ENCODE results near the gene FMNL2. TPM values are rescaled to one million over a fixed set of nuclear protein-coding genes. Genes with fewer than 3 reads are reported as not detected.
"Not testable (repeated sequence)": the region's sequence is repeated elsewhere in the genome, so short reads cannot be mapped to it uniquely, and the experiment has no call there.

Gene FMNL2
- polyA plus RNA-seq, 3 donors, result 0.28 to 3.2 (median 0.71) TPM

DNA sequence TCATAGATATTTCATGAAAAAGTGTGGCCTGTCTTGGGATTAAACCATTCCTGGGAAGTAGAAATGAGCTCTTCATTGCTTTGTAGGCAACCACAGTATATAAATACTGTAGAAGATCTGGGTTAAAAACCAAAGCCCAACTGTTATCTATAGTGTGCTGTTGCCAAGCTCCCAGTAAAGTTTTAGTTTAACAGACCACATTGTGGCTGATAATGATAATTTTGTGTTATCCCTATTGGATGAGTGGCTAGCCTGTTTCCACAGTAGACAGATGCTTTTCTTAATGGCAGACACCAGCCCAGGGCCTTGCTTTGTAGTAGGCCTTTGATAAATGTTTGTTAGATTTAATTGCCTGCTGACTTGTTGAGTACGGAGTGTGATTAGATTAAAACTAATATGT, 52.1 kb downstream of the FMNL2 start:
- H3K9me3 Mint-ChIP-seq, result peaks cover 3 to 18% (median 9%) of the 10 kb centered on the region in 7 donors
- no peak overlapping the region for H3K4me3 Mint-ChIP-seq
- H3K36me3 Mint-ChIP-seq, result peaks cover 0 to 1% of the 10 kb centered on the region in 2 donors
- TF ChIP-seq, protein P1, sequence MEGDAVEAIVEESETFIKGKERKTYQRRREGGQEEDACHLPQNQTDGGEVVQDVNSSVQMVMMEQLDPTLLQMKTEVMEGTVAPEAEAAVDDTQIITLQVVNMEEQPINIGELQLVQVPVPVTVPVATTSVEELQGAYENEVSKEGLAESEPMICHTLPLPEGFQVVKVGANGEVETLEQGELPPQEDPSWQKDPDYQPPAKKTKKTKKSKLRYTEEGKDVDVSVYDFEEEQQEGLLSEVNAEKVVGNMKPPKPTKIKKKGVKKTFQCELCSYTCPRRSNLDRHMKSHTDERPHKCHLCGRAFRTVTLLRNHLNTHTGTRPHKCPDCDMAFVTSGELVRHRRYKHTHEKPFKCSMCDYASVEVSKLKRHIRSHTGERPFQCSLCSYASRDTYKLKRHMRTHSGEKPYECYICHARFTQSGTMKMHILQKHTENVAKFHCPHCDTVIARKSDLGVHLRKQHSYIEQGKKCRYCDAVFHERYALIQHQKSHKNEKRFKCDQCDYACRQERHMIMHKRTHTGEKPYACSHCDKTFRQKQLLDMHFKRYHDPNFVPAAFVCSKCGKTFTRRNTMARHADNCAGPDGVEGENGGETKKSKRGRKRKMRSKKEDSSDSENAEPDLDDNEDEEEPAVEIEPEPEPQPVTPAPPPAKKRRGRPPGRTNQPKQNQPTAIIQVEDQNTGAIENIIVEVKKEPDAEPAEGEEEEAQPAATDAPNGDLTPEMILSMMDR (IDR thresholded peaks at IDR 0.05), result no peak
- H2AFZ ChIP-seq (ENCODE audit: insufficient read depth, low read depth, low read length, poor library complexity, severe bottlenecking), result no peak overlapping the region
- no peaks in the 10 kb centered on the region for H3K4me1 ChIP-seq (ENCODE audit: control insufficient read depth in 1 of 2, insufficient read depth in 2 of 2, low read length in 2 of 2)
- peaks cover 0 to 8% of the 10 kb centered on the region in 2 donors for H3K9me3 ChIP-seq (replicated peaks in 1 of 2; ENCODE audit: control insufficient read depth in 1 of 2, insufficient read depth in 1 of 2, low read length in 2 of 2)
- no peaks in the 10 kb centered on the region for H3K36me3 ChIP-seq (replicated peaks in 1 of 2; ENCODE audit: control insufficient read depth in 1 of 2, insufficient read depth in 2 of 2, low read length in 2 of 2)
- H3K79me2 ChIP-seq (ENCODE audit: insufficient read depth, low read length), result no peaks in the 10 kb centered on the region
- H3K4me2 ChIP-seq (replicated peaks; ENCODE audit: extremely low read depth, low read length, poor library complexity, severe bottlenecking), result no peak overlapping the region
- no peak overlapping the region for H3K9ac ChIP-seq (ENCODE audit: insufficient read depth, low read length, poor library complexity, severe bottlenecking)
- peaks cover 5% of the 10 kb centered on the region for H3K4me1 Mint-ChIP-seq
- H4K20me1 ChIP-seq (ENCODE audit: insufficient read depth, low read length), result no peaks in the 10 kb centered on the region
- H3K27me3 ChIP-seq (ENCODE audit: control insufficient read depth in 2 of 2, insufficient read depth in 2 of 2, low read length in 2 of 2), result no peaks in the 10 kb centered on the region
- no peak for DNase-seq
- no CpG with 5 or more reads among the region's 1 CpG for WGBS (ENCODE audit: insufficient coverage)
- H3K4me3 ChIP-seq (replicated peaks in 1 of 3; ENCODE audit: low read depth in 2 of 3, low read length in 3 of 3), result no peak overlapping the region
- H3K27me3 Mint-ChIP-seq (ENCODE audit: low read depth in 3 of 3), result peaks cover 0 to 2% (median 0%) of the 10 kb centered on the region in 3 donors
- H3K27ac Mint-ChIP-seq, result no peak overlapping the region
- intact Hi-C loops (cut with micrococcal nuclease), result no loop called here
- H3K27ac ChIP-seq (ENCODE audit: low read depth in 1 of 2, low read length in 2 of 2), result no peak overlapping the region

DNA sequence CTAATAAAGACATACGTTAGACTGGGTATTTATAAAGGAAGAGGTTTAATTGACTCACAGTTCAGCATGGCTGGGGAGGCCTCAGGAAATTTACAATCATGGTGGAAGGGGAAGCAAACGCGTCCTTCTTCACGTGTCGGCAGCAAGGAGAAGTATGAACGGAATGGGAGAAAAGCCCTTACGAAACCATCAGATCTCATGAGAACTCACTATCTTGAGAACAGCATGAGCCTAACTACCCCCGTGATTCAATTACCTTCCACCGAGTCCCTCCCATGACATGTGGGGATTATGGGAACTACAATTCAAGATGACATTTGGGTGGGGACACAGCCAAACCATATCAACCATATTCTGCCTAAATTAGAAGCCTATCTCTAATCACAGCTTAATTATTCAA, 53.3 kb downstream of the FMNL2 start:
- Mint-ChIP-seq H3K4me3 (peak overlapping the region in 1 of 2 donors; percentile 47), H3K27ac (peak overlapping the region in 6 of 7 donors; percentile 39 to 66 (median 58)), H3K9me3 (peaks cover 3 to 18% (median 9%) of the 10 kb centered on the region in 7 donors)
- H3K9ac ChIP-seq (ENCODE audit: insufficient read depth, low read length, poor library complexity, severe bottlenecking); H3K27me3 Mint-ChIP-seq (ENCODE audit: low read depth in 3 of 3); H3K36me3 Mint-ChIP-seq; H3K4me2 ChIP-seq (replicated peaks; ENCODE audit: extremely low read depth, low read length, poor library complexity, severe bottlenecking); H2AFZ ChIP-seq (ENCODE audit: insufficient read depth, low read depth, low read length, poor library complexity, severe bottlenecking); H3K4me3 ChIP-seq (replicated peaks in 1 of 3; ENCODE audit: low read depth in 2 of 3, low read length in 3 of 3); H3K9me3 ChIP-seq (replicated peaks in 1 of 2; ENCODE audit: control insufficient read depth in 1 of 2, insufficient read depth in 1 of 2, low read length in 2 of 2); intact Hi-C loops (cut with micrococcal nuclease); H3K4me1 Mint-ChIP-seq; H3K27me3 ChIP-seq (ENCODE audit: control insufficient read depth in 2 of 2, insufficient read depth in 2 of 2, low read length in 2 of 2); H3K79me2 ChIP-seq (ENCODE audit: insufficient read depth, low read length); H3K4me1 ChIP-seq (ENCODE audit: control insufficient read depth in 1 of 2, insufficient read depth in 2 of 2, low read length in 2 of 2); H3K36me3 ChIP-seq (replicated peaks in 1 of 2; ENCODE audit: control insufficient read depth in 1 of 2, insufficient read depth in 2 of 2, low read length in 2 of 2); H4K20me1 ChIP-seq (ENCODE audit: insufficient read depth, low read length): not testable (repeated sequence)
- peak; percentile 49 to 72 (median 57) for DNase-seq
- H3K27ac ChIP-seq (ENCODE audit: low read depth in 1 of 2, low read length in 2 of 2), result peak overlapping the region in 1 of 2 donors; percentile 29
- no CpG with 5 or more reads among the region's 9 CpGs for WGBS (ENCODE audit: insufficient coverage)
